Stimulated activated CD4-positive, alpha-beta T cell treated with anti-CD3 and anti-CD28 coated beads, Interleukin-12 subunit alpha, Interleukin-12 subunit beta, amount 100 ng/mL, for 48 hours (primary cell): ENCODE measurements around the gene MCTP2.
"Not testable (repeated sequence)": the region's sequence is repeated elsewhere in the genome, so short reads cannot be mapped to it uniquely, and the experiment has no call there.

Source experiments
- DNase-seq, 3 donors: peaks; one replicate each; pipeline ENCODE4 v3.0.0-alpha.2; 2020; ENCODE audit warnings: low read depth in 2 of 3, low spot score in 1 of 3

The MCTP2 gene

GRCh38 chr15:94446441-94446840 lies 215.1 kb downstream of the MCTP2 start:
- no peak for DNase-seq

DNA sequence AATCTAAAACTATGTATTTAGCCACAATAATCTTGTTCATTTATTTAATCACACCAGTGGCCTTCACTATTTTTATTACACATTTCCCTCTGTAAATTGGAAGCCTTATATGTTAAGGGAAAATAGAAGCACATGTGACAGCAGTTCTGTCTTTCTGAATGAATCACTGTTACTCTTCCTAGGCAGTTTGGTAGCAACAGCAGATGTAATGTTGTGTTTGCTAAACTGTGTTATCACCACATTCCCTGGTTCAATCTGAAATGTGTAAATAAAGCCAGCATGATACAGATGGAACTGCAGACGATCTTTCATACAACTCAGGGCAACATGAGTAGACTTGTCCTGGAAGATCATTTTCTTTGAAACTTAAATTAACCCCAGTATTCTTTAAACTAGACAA lies 220.1 kb downstream of the MCTP2 start:
- DNase-seq = no peak

DNA sequence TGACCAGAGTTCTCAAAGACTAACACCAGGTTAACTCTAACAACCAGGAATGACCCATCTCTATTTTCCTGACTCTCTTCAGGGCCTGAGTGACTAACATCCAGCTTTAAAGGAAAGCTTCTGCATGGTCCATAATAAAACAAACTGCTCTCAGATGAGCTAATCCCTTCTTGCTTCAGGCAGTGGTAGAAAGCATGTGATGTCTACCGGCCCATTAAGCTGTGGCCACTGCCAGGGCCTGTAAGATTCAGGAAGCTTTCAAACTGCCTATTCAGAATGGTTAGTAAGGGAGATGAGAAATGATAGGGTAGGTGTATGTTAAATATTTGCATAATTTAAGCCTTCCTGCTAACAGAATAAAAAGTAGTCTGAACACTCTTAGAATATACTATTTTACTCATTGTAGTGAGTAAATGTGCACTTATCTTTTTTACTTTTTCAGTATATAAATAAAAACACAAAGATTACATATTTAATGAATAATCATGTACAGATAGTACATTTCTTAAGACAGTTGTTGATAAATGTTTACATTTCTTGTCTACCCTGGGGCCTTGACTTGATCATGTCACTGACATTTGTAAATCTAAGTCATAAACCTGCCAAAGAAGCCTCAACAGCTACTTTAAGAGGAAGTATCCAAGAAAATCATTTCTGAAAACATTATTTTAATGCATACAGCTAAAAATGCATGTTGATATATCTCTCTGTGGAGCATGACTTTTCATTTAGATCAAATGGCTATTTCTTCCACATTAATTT lies 222.0 kb downstream of the MCTP2 start:
- DNase-seq = no peak

- no peak for DNase-seq
These were observed 223.9 kb downstream of the MCTP2 start for GRCh38 chr15:94455297-94455696.

DNA sequence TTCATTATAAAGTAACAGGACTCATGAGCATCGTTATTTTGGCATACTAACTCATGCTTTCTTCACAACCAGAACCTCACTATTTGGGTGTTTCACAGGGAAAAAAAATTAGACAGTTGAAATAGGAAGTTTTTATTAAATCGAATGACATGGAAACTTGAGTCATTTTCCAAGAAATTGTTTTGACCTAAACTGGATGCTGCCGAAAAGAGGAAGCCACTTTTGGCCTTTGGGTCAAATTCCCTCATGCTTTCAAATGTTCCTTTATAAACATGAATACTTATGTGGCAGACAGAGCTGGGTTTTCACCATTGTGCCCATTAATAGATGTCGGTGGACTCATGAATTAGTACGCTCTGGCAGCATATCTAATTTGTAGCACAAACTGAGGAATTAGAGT lies 224.9 kb downstream of the MCTP2 start:
- DNase-seq = no peak

DNA sequence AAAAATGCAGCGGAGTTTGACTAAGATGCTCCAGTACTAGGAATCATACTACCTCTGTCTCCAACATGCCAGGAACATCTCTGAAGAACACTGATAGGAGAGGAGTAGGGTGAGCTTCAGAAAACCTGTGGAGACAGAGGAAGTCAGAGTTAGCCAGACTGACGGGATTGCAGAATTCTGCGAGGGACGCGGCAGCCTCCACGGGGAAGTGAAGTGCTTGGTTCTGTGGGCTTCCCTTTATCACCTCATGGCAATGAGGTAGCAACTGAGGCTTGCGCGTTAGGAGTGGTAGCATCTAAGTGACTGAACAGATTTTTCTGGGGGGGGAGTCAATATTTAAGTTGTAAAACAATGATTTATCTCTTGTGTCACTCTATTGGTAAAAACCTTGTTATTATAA lies 226.3 kb downstream of the MCTP2 start:
- no peak for DNase-seq

- no peak for DNase-seq
These were observed 229.3 kb downstream of the MCTP2 start for GRCh38 chr15:94460624-94461023.

DNA sequence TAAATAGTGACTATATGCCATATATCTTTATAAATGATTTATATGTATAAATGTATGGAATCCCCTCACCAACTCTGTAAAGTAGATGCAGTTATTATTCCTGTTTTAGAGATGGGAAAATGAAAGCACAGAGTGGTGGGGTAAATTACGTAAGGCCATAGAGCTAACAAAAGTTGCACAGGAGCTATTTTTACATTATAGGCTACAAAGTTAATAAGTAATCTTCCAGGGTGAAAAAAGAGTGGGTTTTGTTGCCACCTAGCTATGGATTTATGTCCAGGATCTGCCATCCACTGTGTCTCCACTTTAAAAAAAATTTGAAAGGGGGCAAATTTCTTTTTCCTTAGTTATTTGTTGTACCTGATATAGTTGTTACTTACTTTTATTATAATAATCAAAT lies 235.7 kb downstream of the MCTP2 start:
- no peak for DNase-seq

- DNase-seq = no peak
These were observed 239.1 kb downstream of the MCTP2 start for GRCh38 chr15:94470492-94470891.

DNA sequence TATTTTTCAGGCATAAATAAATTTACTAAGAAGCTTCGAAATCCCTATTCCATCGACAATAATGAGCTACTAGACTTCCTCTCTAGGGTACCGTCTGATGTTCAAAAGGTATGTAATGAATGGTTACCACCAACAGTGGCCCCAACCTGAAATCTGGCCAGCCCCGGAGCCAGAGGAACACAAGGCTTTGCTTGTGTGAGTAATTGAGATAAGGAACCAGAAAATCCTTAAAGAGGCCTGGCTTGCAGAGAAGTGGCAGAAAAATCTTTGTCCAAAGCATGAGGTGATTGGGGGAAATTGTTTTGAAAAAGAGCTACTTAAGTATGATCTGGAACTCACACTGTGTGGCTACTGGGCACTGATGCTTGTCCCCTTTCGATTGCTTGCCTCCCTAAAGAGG lies 245.3 kb downstream of the MCTP2 start:
- DNase-seq = no peak

- DNase-seq = no peak
These were observed 246.7 kb downstream of the MCTP2 start for GRCh38 chr15:94477913-94478553.

GRCh38 chr15:94478763-94479162 lies 247.4 kb downstream of the MCTP2 start:
- no peak for DNase-seq

DNA sequence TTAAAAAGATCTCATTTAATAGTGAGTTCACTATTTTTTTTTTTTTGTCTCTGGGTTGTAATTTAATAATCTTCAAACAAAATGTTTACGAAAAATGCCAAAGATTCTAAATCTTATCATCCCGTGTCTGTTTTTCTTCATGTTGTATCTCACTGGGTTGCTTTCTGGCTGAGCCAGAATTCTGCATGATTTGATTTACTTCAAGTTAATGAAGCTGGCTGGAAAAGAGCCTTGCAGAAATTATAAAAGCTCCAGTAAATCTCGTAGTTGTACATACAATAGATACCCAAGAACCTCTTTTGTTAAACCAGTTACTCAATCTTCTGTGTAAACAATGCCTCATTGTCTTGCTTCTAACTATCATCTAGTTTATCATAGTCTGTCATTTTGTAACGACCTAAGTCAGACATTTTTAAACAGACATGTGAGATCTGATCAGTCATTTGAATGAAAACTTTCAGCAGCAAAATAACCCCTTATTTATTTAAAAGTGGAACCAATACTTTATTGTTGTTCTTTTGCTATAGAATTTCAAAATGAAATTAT lies 249.0 kb downstream of the MCTP2 start:
- DNase-seq = no peak

DNA sequence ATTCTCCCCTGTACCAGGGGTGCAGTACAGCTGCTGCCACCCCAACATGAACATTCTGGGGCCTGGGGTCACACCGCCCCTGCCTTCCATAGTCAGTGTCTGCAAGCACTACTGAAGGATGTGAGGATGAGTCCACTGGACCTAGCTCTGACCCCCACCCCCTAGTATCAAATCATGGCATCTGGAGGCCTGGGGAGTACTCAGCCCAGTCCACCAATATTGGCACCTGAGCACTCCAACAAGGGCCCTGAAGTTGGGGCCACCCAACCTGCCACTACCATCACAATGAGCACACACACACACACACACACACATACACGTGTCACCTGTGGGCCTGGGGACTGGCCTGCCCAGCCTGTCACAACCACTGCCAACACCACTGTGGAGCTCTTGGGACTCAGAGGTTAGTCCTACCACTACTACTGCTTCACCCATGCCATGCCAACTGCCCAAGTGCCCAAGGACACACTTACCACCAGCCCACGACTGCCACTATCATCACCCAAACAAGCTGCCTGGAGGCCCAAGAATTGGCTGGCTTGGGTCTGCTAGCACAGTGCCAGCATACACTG lies 253.9 kb downstream of the MCTP2 start:
- no peak for DNase-seq

DNA sequence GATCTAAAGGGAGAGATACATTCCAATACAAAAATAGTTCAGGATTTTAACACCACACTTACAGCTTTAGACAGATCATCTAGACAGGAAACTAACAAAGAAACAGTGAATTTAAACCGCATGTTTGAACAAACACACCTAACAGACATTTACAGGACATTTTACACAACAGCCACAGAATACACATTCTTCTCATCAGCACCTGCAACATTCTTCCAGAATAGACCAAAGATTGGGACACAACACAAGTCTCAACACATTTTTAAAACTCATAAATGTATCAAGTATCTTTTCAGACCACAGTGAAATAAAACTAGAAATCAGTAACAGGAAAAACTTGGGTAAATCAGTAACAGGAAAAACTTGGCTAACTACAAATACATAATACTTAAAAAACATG lies 256.3 kb downstream of the MCTP2 start:
- DNase-seq = no peak

GRCh38 chr15:94493176-94493575 lies 261.8 kb downstream of the MCTP2 start:
- DNase-seq = no peak

DNA sequence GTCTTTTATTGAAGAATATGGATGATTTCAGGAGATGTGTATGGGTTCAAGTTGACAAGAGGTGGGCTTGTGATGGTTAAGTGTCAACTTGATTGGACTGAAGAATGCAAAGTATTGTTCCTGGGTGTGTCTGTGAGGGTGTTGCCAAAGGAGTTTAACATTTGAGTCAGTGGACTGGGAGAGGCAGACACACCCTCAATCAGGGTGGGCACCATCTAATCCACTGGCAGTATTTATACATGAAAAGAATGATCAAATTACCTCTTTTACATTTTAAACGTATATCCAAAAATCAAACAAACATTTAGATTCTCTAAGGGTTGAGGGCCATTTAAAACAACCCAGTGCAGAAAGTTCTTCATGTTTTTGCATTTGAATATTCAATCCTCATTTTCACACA lies 262.2 kb downstream of the MCTP2 start:
- DNase-seq = not testable (repeated sequence)

- DNase-seq = no peak
These were observed 263.4 kb downstream of the MCTP2 start for GRCh38 chr15:94494732-94495131.

GRCh38 chr15:94503293-94503692 lies 271.9 kb downstream of the MCTP2 start:
- no peak for DNase-seq

DNA sequence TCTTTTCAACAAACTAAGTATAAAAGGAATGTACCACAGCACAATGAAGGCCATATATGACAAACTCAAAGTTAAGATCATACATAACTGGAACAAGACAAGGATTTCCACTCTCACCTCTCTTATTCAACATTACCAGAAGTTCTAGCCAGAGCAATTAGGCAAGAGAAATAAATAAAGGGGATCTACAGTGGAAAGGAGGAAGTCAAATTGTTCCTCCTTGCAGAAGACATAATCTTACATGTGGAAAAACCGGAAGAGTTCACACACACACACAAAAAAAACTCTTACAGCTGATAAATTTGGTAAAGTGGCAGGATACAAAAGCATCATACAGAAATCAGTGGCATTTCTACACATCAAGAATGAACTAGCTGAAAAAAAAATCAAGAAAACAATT lies 277.9 kb downstream of the MCTP2 start:
- DNase-seq = no peak

DNA sequence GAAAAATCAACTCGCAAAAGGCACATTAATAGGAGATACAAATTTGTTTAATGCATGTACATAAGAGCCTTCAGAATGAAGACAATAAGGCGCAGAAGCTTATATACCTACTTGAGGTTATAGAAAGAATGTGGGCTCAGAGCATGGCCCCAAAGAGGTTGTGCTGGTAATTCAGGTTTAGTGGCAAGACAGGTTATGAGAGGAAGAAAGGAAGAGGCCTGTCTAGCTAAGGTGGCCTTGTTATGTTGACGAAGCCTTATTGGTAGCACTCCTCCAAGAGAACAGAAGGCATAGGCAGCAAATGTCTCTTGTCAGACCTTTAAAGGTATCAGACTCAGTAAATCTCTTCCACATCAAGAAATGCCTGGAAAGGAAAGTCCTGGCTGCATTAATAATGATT lies 290.8 kb downstream of the MCTP2 start:
- DNase-seq = no peak

DNA sequence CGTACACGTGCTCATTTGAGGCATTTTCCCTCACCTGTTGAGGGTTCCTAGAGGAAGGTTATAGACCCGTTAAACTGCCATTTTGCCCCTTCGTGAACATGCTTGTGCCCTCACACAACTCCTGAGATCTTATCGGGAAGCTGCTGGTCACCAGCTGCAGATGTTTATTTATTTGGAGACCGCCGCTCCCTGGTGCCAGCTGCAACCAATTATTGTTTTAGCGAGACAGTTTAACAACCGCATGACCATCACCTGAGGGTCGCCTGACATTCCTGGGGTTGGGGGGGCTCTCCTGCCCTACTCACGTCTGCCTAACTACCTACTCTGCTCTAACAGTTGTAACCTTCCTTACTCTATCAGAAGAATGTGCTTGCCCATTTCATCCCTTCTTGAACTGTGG lies 292.5 kb downstream of the MCTP2 start:
- no peak for DNase-seq
